ENCODE results near the gene BCL3. TPM values are rescaled to one million over a fixed set of nuclear protein-coding genes. Genes with fewer than 3 reads are reported as not detected.
"Not testable (repeated sequence)": the region's sequence is repeated elsewhere in the genome, so short reads cannot be mapped to it uniquely, and the experiment has no call there.

Gene BCL3
- total RNA-seq, 1 donor from 2014 or later, result 2.1 TPM

GRCh38 chr19:44719262-44719701 is 29.2 kb upstream of the BCL3 start:
- TF ChIP-seq CTCF (IDR thresholded peaks at IDR 0.05; ENCODE audit: insufficient read depth, low read length, severe bottlenecking), result no peak
- no peaks in the 10 kb centered on the region for H3K36me3 ChIP-seq (ENCODE audit: control insufficient read depth, insufficient read depth, low read length)
- no peak for DNase-seq (ENCODE audit: low read depth)
- no peaks in the 10 kb centered on the region for H3K27me3 ChIP-seq (ENCODE audit: control insufficient read depth, insufficient read depth, low read length)
- no peak for FAIRE-seq
- no peak overlapping the region for H3K4me3 ChIP-seq (ENCODE audit: low read depth, low read length)

- not testable (repeated sequence) for H3K36me3 ChIP-seq (ENCODE audit: control insufficient read depth, insufficient read depth, low read length); H3K4me3 ChIP-seq (ENCODE audit: low read depth, low read length); H3K27me3 ChIP-seq (ENCODE audit: control insufficient read depth, insufficient read depth, low read length); DNase-seq (ENCODE audit: low read depth); FAIRE-seq
Measured at GRCh38 chr19:44720396-44720795, 28.1 kb upstream of the BCL3 start.

GRCh38 chr19:44720945-44721344 is 27.6 kb upstream of the BCL3 start:
- FAIRE-seq (no peak), DNase-seq (ENCODE audit: low read depth) (no peak)
- TF ChIP-seq CTCF (IDR thresholded peaks at IDR 0.05; ENCODE audit: insufficient read depth, low read length, severe bottlenecking), result no peak
- no peak overlapping the region for H3K4me3 ChIP-seq (ENCODE audit: low read depth, low read length)
- H3K36me3 ChIP-seq (ENCODE audit: control insufficient read depth, insufficient read depth, low read length), result no peaks in the 10 kb centered on the region
- no peaks in the 10 kb centered on the region for H3K27me3 ChIP-seq (ENCODE audit: control insufficient read depth, insufficient read depth, low read length)

GRCh38 chr19:44721369-44721768 is 27.1 kb upstream of the BCL3 start:
- H3K27me3 ChIP-seq (ENCODE audit: control insufficient read depth, insufficient read depth, low read length); FAIRE-seq; H3K36me3 ChIP-seq (ENCODE audit: control insufficient read depth, insufficient read depth, low read length); H3K4me3 ChIP-seq (ENCODE audit: low read depth, low read length); DNase-seq (ENCODE audit: low read depth): not testable (repeated sequence)

- Histone ChIP-seq H3K4me3 (ENCODE audit: low read depth, low read length) (no peak overlapping the region), H3K27me3 (ENCODE audit: control insufficient read depth, insufficient read depth, low read length) (no peaks in the 10 kb centered on the region), H3K36me3 (ENCODE audit: control insufficient read depth, insufficient read depth, low read length) (no peaks in the 10 kb centered on the region)
- no peak for FAIRE-seq
- TF ChIP-seq CTCF (IDR thresholded peaks at IDR 0.05; ENCODE audit: insufficient read depth, low read length, severe bottlenecking), result no peak
- DNase-seq (ENCODE audit: low read depth), result no peak
Measured at GRCh38 chr19:44722131-44723121, 26.1 kb upstream of the BCL3 start.

- no peaks in the 10 kb centered on the region for H3K36me3 ChIP-seq (ENCODE audit: control insufficient read depth, insufficient read depth, low read length)
- H3K4me3 ChIP-seq (ENCODE audit: low read depth, low read length), result no peak overlapping the region
- no peak for FAIRE-seq
- H3K27me3 ChIP-seq (ENCODE audit: control insufficient read depth, insufficient read depth, low read length), result no peaks in the 10 kb centered on the region
- no peak for DNase-seq (ENCODE audit: low read depth)
- no peak for TF ChIP-seq CTCF (IDR thresholded peaks at IDR 0.05; ENCODE audit: insufficient read depth, low read length, severe bottlenecking)
Measured at GRCh38 chr19:44723299-44723951, 25.1 kb upstream of the BCL3 start.

Measured in bronchial epithelial cell (primary cell).